HepG2 (cell line): ENCODE data around the gene PTGR2. TPM values are rescaled to one million over a fixed set of nuclear protein-coding genes. Genes with fewer than 3 reads are reported as not detected.
A peak's percentile ranks its signal among the peaks of the same experiment; 100 is the strongest.

Source experiments
- ATAC-seq: fragments of 200-7000 bp; cut with Tn5 transposase; 3 replicates; pipeline ENCODE4 v1.9.1; 2020; ENCODE audit warnings: mild to moderate bottlenecking, moderate library complexity
- BruUV-seq: library from RNA; stranded (reverse); fragments of 400-500 nt; replicated peaks from 2 replicates; lab custom pipeline; 2021; lab: Mats Ljungman, UMichigan
- CTCF ChIA-PET: fragments of 300-600 bp; formaldehyde crosslinking; extraction: SDS; loops from one replicate; lab custom pipeline; 2021; ENCODE audit warnings: low total read pairs, inconsistent platforms, low intra/inter-chr PET ratio; lab: Yijun Ruan, JAX
- POLR2A ChIA-PET: fragments of 350-600 bp; sonication (Branson Sonifier 250); formaldehyde crosslinking; loops from one replicate; lab custom pipeline; 2020; ENCODE audit warnings: antibody characterized with exemption, inconsistent platforms; lab: Yijun Ruan, JAX
- DNase-seq: peaks from one replicate; pipeline ENCODE4 v3.0.0-alpha.2; 2015; ENCODE audit warnings: low spot score
- FAIRE-seq: peaks from 3 replicates; lab custom pipeline; 2011; peaks lifted over from hg19 to GRCh38; lab: Jason Lieb, UNC
- H2AFZ ChIP-seq: one replicate; pipeline ENCODE4 v1.6.1; 2011; ENCODE audit warnings: low read length, inconsistent platforms
- H3K27ac ChIP-seq: fragments of 300-600 bp; 3 replicates; pipeline ENCODE4 v1.8.0; 2011; ENCODE audit warnings: mixed run types, mild to moderate bottlenecking, mixed read lengths, low read length, inconsistent platforms; ENCODE audit not compliant: insufficient read depth; ENCODE audit errors: extremely low read length
- H3K27me3 ChIP-seq, 2 experiments: fragments of 200-600 bp in 1 of 2; 2 replicates in 1 of 2; 3 replicates in 1 of 2; pipeline versions ENCODE4 v1.6.0 to v1.8.0; 2011; ENCODE audit warnings: low read length in 2 of 2, mild to moderate bottlenecking in 2 of 2, moderate library complexity in 2 of 2, inconsistent platforms in 1 of 2; ENCODE audit not compliant: insufficient read depth in 2 of 2, control insufficient read depth in 1 of 2
- H3K36me3 ChIP-seq, 2 experiments: fragments of 200-600 bp in 1 of 2; replicated peaks in 1 of 2; 2 replicates in 1 of 2; 3 replicates in 1 of 2; pipeline versions ENCODE4 v1.5.1 to v1.8.0; 2011; ENCODE audit warnings: low read length in 2 of 2, inconsistent platforms in 1 of 2; ENCODE audit not compliant: insufficient read depth in 2 of 2, control insufficient read depth in 1 of 2
- H3K4me1 ChIP-seq: 2 replicates; pipeline ENCODE4 v1.5.1; 2012; ENCODE audit warnings: low read length, inconsistent platforms; ENCODE audit not compliant: insufficient read depth
- H3K4me2 ChIP-seq: 2 replicates; pipeline ENCODE4 v1.6.0; 2011; ENCODE audit warnings: low read depth, low read length, inconsistent platforms
- H3K4me3 ChIP-seq, 3 experiments: fragments of 200-600 bp in 1 of 3; sonication (generic), shearing (Covaris generic) in 1 of 3; replicated peaks in 1 of 3; 2 replicates each; pipeline ENCODE4 v1.5.1; 2011 to 2016; ENCODE audit warnings: low read length in 3 of 3, inconsistent platforms in 2 of 3, low read depth in 2 of 3, mild to moderate bottlenecking in 2 of 3, control low read depth in 1 of 3, mixed read lengths in 1 of 3; ENCODE audit not compliant: insufficient read depth in 1 of 3
- H3K79me2 ChIP-seq: one replicate; pipeline ENCODE4 v1.6.1; 2011; ENCODE audit warnings: low read length, inconsistent platforms; ENCODE audit not compliant: insufficient read depth
- H3K9ac ChIP-seq: 2 replicates; pipeline ENCODE4 v1.6.0; 2011; ENCODE audit warnings: mild to moderate bottlenecking, low read depth, low read length, inconsistent platforms; ENCODE audit not compliant: insufficient read depth
- H3K9me3 ChIP-seq: 2 replicates; pipeline ENCODE4 v1.5.1; 2012; ENCODE audit warnings: mild to moderate bottlenecking, low read length
- H4K20me1 ChIP-seq: 2 replicates; pipeline ENCODE4 v1.6.0; 2011; ENCODE audit warnings: inconsistent platforms, mild to moderate bottlenecking, low read length, moderate library complexity; ENCODE audit not compliant: insufficient read depth
- ARID2 ChIP-seq: sonication (generic); formaldehyde crosslinking; IDR thresholded peaks from 2 replicates; pipeline ENCODE4 v1.8.1; 2022; ENCODE audit warnings: mild to moderate bottlenecking, missing genetic modification reagents, borderline replicate concordance
- KLF11 ChIP-seq: IDR thresholded peaks from 2 replicates; pipeline ENCODE4 v1.6.1; 2016; ENCODE audit warnings: missing compliant biosample characterization
- MAFF ChIP-seq: IDR thresholded peaks from 2 replicates; pipeline ENCODE4 v1.6.1; 2011; ENCODE audit warnings: low read depth, low read length, improper control_type of control experiment
- MAFK ChIP-seq, 2 experiments: IDR thresholded peaks in 1 of 2; conservative IDR thresholded peaks in 1 of 2; 2 replicates each; pipeline ENCODE4 v1.6.1; 2011; ENCODE audit warnings: improper control_type of control experiment in 2 of 2, low read length in 2 of 2
- MTA1 ChIP-seq: sonication (generic); formaldehyde crosslinking; IDR thresholded peaks from 2 replicates; pipeline ENCODE4 v1.4.0; 2020; ENCODE audit warnings: missing genetic modification reagents, mild to moderate bottlenecking, borderline replicate concordance
- MTF2 ChIP-seq: sonication (generic); formaldehyde crosslinking; IDR thresholded peaks from 2 replicates; pipeline ENCODE4 v1.5.0; 2020; ENCODE audit warnings: missing genetic modification reagents, borderline replicate concordance
- NAIF1 ChIP-seq: sonication (generic); formaldehyde crosslinking; IDR thresholded peaks from 2 replicates; pipeline ENCODE4 v1.5.0; 2020; ENCODE audit warnings: mild to moderate bottlenecking, missing genetic modification reagents, borderline replicate concordance
- NCOA2 ChIP-seq: sonication (generic); formaldehyde crosslinking; IDR thresholded peaks from 2 replicates; pipeline ENCODE4 v1.8.0; 2022; ENCODE audit warnings: inconsistent platforms
- NFKBIZ ChIP-seq: IDR thresholded peaks from 2 replicates; pipeline ENCODE4 v1.6.1; 2018; ENCODE audit warnings: missing genetic modification reagents, missing compliant biosample characterization
- SMYD3 ChIP-seq: sonication (generic); formaldehyde crosslinking; IDR thresholded peaks from 2 replicates; pipeline ENCODE4 v1.8.1; 2023; ENCODE audit warnings: mild to moderate bottlenecking, missing genetic modification reagents
- SSRP1 ChIP-seq: IDR thresholded peaks from 2 replicates; pipeline ENCODE4 v1.6.1; 2016; ENCODE audit warnings: control low read depth
- ZFP36 ChIP-seq: fragments of 150-350 bp; IDR thresholded peaks from 2 replicates; pipeline ENCODE4 v1.6.1; 2018; ENCODE audit warnings: borderline replicate concordance, low read length, low read depth; ENCODE audit not compliant: partially characterized antibody
- ZNF329 ChIP-seq: sonication (generic); formaldehyde crosslinking; IDR thresholded peaks from 2 replicates; pipeline ENCODE4 v1.9.0; 2021; ENCODE audit warnings: low read depth, mild to moderate bottlenecking, missing genetic modification reagents
- ZNF432 ChIP-seq: sonication (generic); formaldehyde crosslinking; IDR thresholded peaks from 2 replicates; pipeline ENCODE4 v1.5.0; 2020; ENCODE audit warnings: missing genetic modification reagents, mild to moderate bottlenecking, borderline replicate concordance
- ZNF564 ChIP-seq: sonication (generic); formaldehyde crosslinking; IDR thresholded peaks from 2 replicates; pipeline ENCODE4 v1.8.1; 2023; ENCODE audit warnings: mild to moderate bottlenecking, missing genetic modification reagents
- ZNF7 ChIP-seq: IDR thresholded peaks from 2 replicates; pipeline ENCODE4 v1.6.1; 2016; ENCODE audit warnings: missing biosample characterization, missing genetic modification reagents
- WGBS: methylation state at CpG from one replicate; pipeline ENCODE4 v1.1.6; 2017; ENCODE audit warnings: low lambda C conversion rate; 5-methylcytosine and 5-hydroxymethylcytosine counted together
- in situ Hi-C: cut with HindIII; loops from 2 replicates; pipeline ENCODE4 v1.10.0; 2017; ENCODE audit warnings: low pct_unique_long_range_greater_than_20kb; ENCODE audit not compliant: extremely low pct_ligation_motif_present
- intact Hi-C: fragments of 100-400 bp; cut with micrococcal nuclease; formaldehyde crosslinking; loops from one replicate; pipeline ENCODE4 v1.10.0; 2022; ENCODE audit not compliant: unreplicated experiment
- polyA plus RNA-seq, 8 experiments: library from polyadenylated mRNA; depleted of rRNA in 3 of 8; stranded (reverse) in 7 of 8; unstranded in 1 of 8; fragments of >200 nt; fragmentation: Illumina TruSeq in 4 of 8; extraction: Trizol in 4 of 8; gene quantifications; 2 replicates each; pipeline versions ENCODE4 v1.2.1 to v1.2.3, GENCODE V29; 2011 to 2016; ENCODE audit warnings: low read depth in 4 of 8, missing spikeins in 1 of 8, mixed read lengths in 1 of 8; ENCODE audit not compliant: insufficient read depth in 1 of 8
- total RNA-seq, 5 experiments: library from RNA; depleted of rRNA; stranded (reverse); fragments of >200 nt; fragmentation: Illumina TruSeq; extraction: Trizol; gene quantifications; 2 replicates each; pipeline ENCODE4 v1.2.3, GENCODE V29; 2016; ENCODE audit warnings: low read depth in 1 of 5
- TF ChIP-seq, protein P1 (sequence below): IDR thresholded peaks from 2 replicates; pipeline ENCODE4 v1.4.0; 2020; ENCODE audit warnings: mild to moderate bottlenecking, missing genetic modification reagents
- TF ChIP-seq, protein P2 (sequence below): sonication (generic); formaldehyde crosslinking; IDR thresholded peaks from 2 replicates; pipeline ENCODE4 v1.5.0; 2020; ENCODE audit warnings: missing genetic modification reagents, mild to moderate bottlenecking, borderline replicate concordance

The PTGR2 gene
- total and polyA plus RNA-seq, 2 of the 13 experiments (the other 11 are each of a cell fraction or from before 2014, with no cell fraction given) = 3.0 to 4.3 TPM

DNA sequence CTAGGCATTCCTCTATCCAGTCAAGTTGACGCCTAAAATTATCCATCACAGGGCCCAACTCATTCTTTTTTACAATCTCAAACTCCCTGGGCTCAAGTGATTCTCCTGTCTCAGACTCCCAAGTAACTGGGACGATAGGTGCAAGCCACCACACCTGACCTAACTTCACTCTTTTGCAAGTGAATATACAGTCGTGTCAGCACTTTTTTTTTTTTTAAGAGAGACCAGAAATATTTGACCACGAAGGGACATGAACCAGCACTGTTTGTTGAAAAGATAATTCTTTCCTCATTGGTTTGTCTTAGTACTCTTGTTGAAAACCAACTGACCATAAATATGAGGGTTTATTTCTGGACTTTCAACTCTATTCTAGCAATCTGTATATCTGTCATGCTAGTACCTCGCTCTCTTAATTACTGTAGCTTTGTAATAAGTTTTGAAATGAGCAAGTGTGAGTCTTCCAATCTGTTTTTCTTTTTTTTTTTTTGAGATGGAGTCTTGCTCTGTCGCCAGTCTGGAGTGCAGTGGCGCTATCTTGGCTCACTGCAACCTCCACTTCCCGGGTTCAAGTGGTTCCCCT is 14.0 kb downstream of the PTGR2 start:
- CTCF ChIA-PET = no interaction called here
- H3K4me2 ChIP-seq = no peak overlapping the region
- DNase-seq = no peak
- TF ChIP-seq ZNF329 (CRISPR knock-in tag) (no peak), ZNF564 (CRISPR knock-in tag) (no peak), MTA1 (CRISPR knock-in tag) (no peak), ZNF7 (CRISPR knock-in tag) (no peak), SSRP1 (CRISPR knock-in tag) (no peak), ZFP36 (no peak), NAIF1 (no peak), ZNF432 (CRISPR knock-in tag) (no peak), SMYD3 (CRISPR knock-in tag) (no peak), NFKBIZ (CRISPR knock-in tag) (no peak), MAFF (peak; percentile 94), NCOA2 (no peak), MTF2 (CRISPR knock-in tag) (no peak), KLF11 (no peak), MAFK (conservative IDR thresholded peaks at IDR 0.05 in 1 of 2, IDR thresholded peaks at IDR 0.05 in 1 of 2; ENCODE audit: low read length in 2 of 2) (peak; percentile 85 to 96), ARID2 (no peak)
- TF ChIP-seq, protein P1, sequence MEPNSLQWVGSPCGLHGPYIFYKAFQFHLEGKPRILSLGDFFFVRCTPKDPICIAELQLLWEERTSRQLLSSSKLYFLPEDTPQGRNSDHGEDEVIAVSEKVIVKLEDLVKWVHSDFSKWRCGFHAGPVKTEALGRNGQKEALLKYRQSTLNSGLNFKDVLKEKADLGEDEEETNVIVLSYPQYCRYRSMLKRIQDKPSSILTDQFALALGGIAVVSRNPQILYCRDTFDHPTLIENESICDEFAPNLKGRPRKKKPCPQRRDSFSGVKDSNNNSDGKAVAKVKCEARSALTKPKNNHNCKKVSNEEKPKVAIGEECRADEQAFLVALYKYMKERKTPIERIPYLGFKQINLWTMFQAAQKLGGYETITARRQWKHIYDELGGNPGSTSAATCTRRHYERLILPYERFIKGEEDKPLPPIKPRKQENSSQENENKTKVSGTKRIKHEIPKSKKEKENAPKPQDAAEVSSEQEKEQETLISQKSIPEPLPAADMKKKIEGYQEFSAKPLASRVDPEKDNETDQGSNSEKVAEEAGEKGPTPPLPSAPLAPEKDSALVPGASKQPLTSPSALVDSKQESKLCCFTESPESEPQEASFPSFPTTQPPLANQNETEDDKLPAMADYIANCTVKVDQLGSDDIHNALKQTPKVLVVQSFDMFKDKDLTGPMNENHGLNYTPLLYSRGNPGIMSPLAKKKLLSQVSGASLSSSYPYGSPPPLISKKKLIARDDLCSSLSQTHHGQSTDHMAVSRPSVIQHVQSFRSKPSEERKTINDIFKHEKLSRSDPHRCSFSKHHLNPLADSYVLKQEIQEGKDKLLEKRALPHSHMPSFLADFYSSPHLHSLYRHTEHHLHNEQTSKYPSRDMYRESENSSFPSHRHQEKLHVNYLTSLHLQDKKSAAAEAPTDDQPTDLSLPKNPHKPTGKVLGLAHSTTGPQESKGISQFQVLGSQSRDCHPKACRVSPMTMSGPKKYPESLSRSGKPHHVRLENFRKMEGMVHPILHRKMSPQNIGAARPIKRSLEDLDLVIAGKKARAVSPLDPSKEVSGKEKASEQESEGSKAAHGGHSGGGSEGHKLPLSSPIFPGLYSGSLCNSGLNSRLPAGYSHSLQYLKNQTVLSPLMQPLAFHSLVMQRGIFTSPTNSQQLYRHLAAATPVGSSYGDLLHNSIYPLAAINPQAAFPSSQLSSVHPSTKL (CRISPR knock-in tag) = no peak
- TF ChIP-seq, protein P2, sequence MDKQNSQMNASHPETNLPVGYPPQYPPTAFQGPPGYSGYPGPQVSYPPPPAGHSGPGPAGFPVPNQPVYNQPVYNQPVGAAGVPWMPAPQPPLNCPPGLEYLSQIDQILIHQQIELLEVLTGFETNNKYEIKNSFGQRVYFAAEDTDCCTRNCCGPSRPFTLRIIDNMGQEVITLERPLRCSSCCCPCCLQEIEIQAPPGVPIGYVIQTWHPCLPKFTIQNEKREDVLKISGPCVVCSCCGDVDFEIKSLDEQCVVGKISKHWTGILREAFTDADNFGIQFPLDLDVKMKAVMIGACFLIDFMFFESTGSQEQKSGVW = no peak
- TF ChIP-seq, all 625 proteins: peak for 2
- POLR2A ChIA-PET = interaction anchor here (0.9 to 1.6 kb wide), 2 partner anchors 14 to 15 kb away, joined by 3 to 4 read pairs; partner anchors contain the start of gene PTGR2
- no peaks in the 10 kb centered on the region for H3K4me1 ChIP-seq
- H3K79me2 ChIP-seq = no peaks in the 10 kb centered on the region
- FAIRE-seq (no peak), ATAC-seq (no peak)
- 82% methylated on average over 8 of the region's 8 CpGs for WGBS
- no TSS peak for BruUV-seq
- H3K9ac ChIP-seq = no peak overlapping the region
- H3K9me3 ChIP-seq = no peaks in the 10 kb centered on the region
- no peak overlapping the region for H3K27ac ChIP-seq
- H3K4me3 ChIP-seq = no peak overlapping the region
- H3K36me3 ChIP-seq = 0 out of 5 replicates have a peak, but pooled peaks cover 0 to 1% of the 10 kb centered on the region in 2 experiments
- no peak overlapping the region for H2AFZ ChIP-seq
- H4K20me1 ChIP-seq = no peaks in the 10 kb centered on the region
- H3K27me3 ChIP-seq = no peaks in the 10 kb centered on the region
- intact Hi-C loops (no loop called here), in situ Hi-C loops (no loop called here)
